ENCODE results near the gene NRIP1.

DNA sequence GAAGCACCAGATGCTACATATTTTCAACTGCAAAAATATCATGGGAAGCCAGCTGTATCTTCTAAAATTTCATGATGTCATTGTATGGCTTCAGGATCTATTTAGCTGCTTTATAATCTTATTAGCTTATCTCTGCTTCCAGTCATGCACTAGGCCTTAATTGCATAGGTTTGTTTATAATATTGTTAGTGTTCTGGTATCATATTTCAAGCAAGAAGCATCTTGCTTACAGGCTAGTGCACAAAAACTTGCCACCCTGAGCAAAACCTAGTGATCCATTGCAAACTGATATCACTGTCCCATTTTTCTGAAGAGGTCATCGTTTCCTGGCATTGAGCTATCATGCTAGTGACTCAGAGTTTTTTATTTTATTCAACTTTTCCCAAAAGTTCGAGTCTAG is 15.7 kb upstream of the NRIP1 start:
- TF ChIP-seq, protein P1, sequence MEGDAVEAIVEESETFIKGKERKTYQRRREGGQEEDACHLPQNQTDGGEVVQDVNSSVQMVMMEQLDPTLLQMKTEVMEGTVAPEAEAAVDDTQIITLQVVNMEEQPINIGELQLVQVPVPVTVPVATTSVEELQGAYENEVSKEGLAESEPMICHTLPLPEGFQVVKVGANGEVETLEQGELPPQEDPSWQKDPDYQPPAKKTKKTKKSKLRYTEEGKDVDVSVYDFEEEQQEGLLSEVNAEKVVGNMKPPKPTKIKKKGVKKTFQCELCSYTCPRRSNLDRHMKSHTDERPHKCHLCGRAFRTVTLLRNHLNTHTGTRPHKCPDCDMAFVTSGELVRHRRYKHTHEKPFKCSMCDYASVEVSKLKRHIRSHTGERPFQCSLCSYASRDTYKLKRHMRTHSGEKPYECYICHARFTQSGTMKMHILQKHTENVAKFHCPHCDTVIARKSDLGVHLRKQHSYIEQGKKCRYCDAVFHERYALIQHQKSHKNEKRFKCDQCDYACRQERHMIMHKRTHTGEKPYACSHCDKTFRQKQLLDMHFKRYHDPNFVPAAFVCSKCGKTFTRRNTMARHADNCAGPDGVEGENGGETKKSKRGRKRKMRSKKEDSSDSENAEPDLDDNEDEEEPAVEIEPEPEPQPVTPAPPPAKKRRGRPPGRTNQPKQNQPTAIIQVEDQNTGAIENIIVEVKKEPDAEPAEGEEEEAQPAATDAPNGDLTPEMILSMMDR (IDR thresholded peaks at IDR 0.05): no peak
- TF ChIP-seq POLR2AphosphoS5 (IDR thresholded peaks at IDR 0.05): no peak
- no peak for TF ChIP-seq POLR2A (IDR thresholded peaks at IDR 0.05)

Data from transverse colon (tissue), 4 donors.